ENCODE measurements around the gene IQSEC3.

IQSEC3 gene

GRCh38 chr12:91213-91612 lies 24.6 kb downstream of the IQSEC3 start:
- Histone ChIP-seq H3K9ac (ENCODE audit: low read length) (no peak overlapping the region), H3K27ac (ENCODE audit: low read length) (no peak overlapping the region), H3K27me3 (ENCODE audit: low read depth, low read length) (peaks cover 7% of the 10 kb centered on the region), H3K4me3 (ENCODE audit: low read length) (no peak overlapping the region), H4K20me1 (ENCODE audit: insufficient read depth, low read length) (no peaks in the 10 kb centered on the region), H3K4me1 (ENCODE audit: low read length) (no peaks in the 10 kb centered on the region), H3K4me2 (ENCODE audit: low read length) (no peak overlapping the region), H3K79me2 (ENCODE audit: low read length) (no peaks in the 10 kb centered on the region), H2AFZ (ENCODE audit: low read depth, low read length) (no peak overlapping the region), H3K36me3 (replicated peaks; ENCODE audit: low read depth, low read length) (no peaks in the 10 kb centered on the region), H3K9me3 (ENCODE audit: insufficient read depth, low read length) (peaks cover 6% of the 10 kb centered on the region; the same call in 1 of the 2 replicates)
- no peak for TF ChIP-seq CTCF (IDR thresholded peaks at IDR 0.05; ENCODE audit: low read depth, low read length)
- no peak for TF ChIP-seq EZH2phosphoT487 (IDR thresholded peaks at IDR 0.05; ENCODE audit: low read depth)

- Histone ChIP-seq H3K27ac (ENCODE audit: low read length) (no peak overlapping the region), H3K4me1 (ENCODE audit: low read length) (peaks cover 6% of the 10 kb centered on the region; the same call in 1 of the 2 replicates), H3K9ac (ENCODE audit: low read length) (no peak overlapping the region), H3K79me2 (ENCODE audit: low read length) (no peaks in the 10 kb centered on the region), H4K20me1 (ENCODE audit: insufficient read depth, low read length) (no peaks in the 10 kb centered on the region), H3K27me3 (ENCODE audit: low read depth, low read length) (peaks cover 10% of the 10 kb centered on the region), H3K9me3 (ENCODE audit: insufficient read depth, low read length) (peaks cover 6% of the 10 kb centered on the region; the same call in 1 of the 2 replicates), H2AFZ (ENCODE audit: low read depth, low read length) (no peak overlapping the region), H3K4me2 (ENCODE audit: low read length) (no peak overlapping the region), H3K36me3 (replicated peaks; ENCODE audit: low read depth, low read length) (no peaks in the 10 kb centered on the region), H3K4me3 (ENCODE audit: low read length) (no peak overlapping the region)
- no peak for TF ChIP-seq CTCF (IDR thresholded peaks at IDR 0.05; ENCODE audit: low read depth, low read length)
Measured at GRCh38 chr12:93266-94005, 26.9 kb downstream of the IQSEC3 start.

- no peak overlapping the region for H2AFZ ChIP-seq (ENCODE audit: low read depth, low read length)
- H3K79me2 ChIP-seq (ENCODE audit: low read length), result no peaks in the 10 kb centered on the region
- H3K4me3 ChIP-seq (ENCODE audit: low read length), result no peak overlapping the region
- no peak overlapping the region for H3K27ac ChIP-seq (ENCODE audit: low read length)
- no peak overlapping the region for H3K9ac ChIP-seq (ENCODE audit: low read length)
- H4K20me1 ChIP-seq (ENCODE audit: insufficient read depth, low read length), result no peaks in the 10 kb centered on the region
- no peak overlapping the region for H3K4me2 ChIP-seq (ENCODE audit: low read length)
- no peaks in the 10 kb centered on the region for H3K9me3 ChIP-seq (ENCODE audit: insufficient read depth, low read length)
- peaks cover 16% of the 10 kb centered on the region; the same call in 1 of the 2 replicates for H3K27me3 ChIP-seq (ENCODE audit: low read depth, low read length)
- peaks cover 6% of the 10 kb centered on the region; the same call in 1 of the 2 replicates for H3K4me1 ChIP-seq (ENCODE audit: low read length)
- TF ChIP-seq CTCF (IDR thresholded peaks at IDR 0.05; ENCODE audit: low read depth, low read length), result no peak
- TF ChIP-seq EZH2phosphoT487 (IDR thresholded peaks at IDR 0.05; ENCODE audit: low read depth), result no peak
- no peaks in the 10 kb centered on the region for H3K36me3 ChIP-seq (replicated peaks; ENCODE audit: low read depth, low read length)
Measured at GRCh38 chr12:96543-96942, 30.0 kb downstream of the IQSEC3 start.

GRCh38 chr12:98924-99352 lies 32.4 kb downstream of the IQSEC3 start:
- H4K20me1 ChIP-seq (ENCODE audit: insufficient read depth, low read length), result no peaks in the 10 kb centered on the region
- H3K9ac ChIP-seq (ENCODE audit: low read length), result no peak overlapping the region
- no peaks in the 10 kb centered on the region for H3K79me2 ChIP-seq (ENCODE audit: low read length)
- no peaks in the 10 kb centered on the region for H3K36me3 ChIP-seq (replicated peaks; ENCODE audit: low read depth, low read length)
- H3K4me1 ChIP-seq (ENCODE audit: low read length), result peaks cover 6% of the 10 kb centered on the region; the same call in 1 of the 2 replicates
- no peaks in the 10 kb centered on the region for H3K9me3 ChIP-seq (ENCODE audit: insufficient read depth, low read length)
- H2AFZ ChIP-seq (ENCODE audit: low read depth, low read length), result no peak overlapping the region
- TF ChIP-seq EZH2phosphoT487 (IDR thresholded peaks at IDR 0.05; ENCODE audit: low read depth) (no peak), CTCF (IDR thresholded peaks at IDR 0.05; ENCODE audit: low read depth, low read length) (no peak)
- H3K4me3 ChIP-seq (ENCODE audit: low read length), result no peak overlapping the region
- no peak overlapping the region for H3K4me2 ChIP-seq (ENCODE audit: low read length)
- H3K27ac ChIP-seq (ENCODE audit: low read length), result no peak overlapping the region
- peaks cover 16% of the 10 kb centered on the region; the same call in 1 of the 2 replicates for H3K27me3 ChIP-seq (ENCODE audit: low read depth, low read length)

Measured in OCI-LY3 (cell line).